SIG-M5 (cell line): Measurements from ENCODE around the gene NMT1.
A peak's percentile ranks its signal among the peaks of the same experiment; 100 is the strongest.
"Not testable (repeated sequence)": the region's sequence is repeated elsewhere in the genome, so short reads cannot be mapped to it uniquely, and the experiment has no call there.

Experiments
- DNase-seq: peaks from one replicate; lab custom pipeline; 2025; lab: John Stamatoyannopoulos, UW

Gene NMT1

GRCh38 chr17:45038728-45039634, 22.1 kb upstream of the NMT1 start:
- DNase-seq = no peak

GRCh38 chr17:45040459-45040858, 20.7 kb upstream of the NMT1 start:
- DNase-seq = no peak

- DNase-seq = no peak
These were observed 18.6 kb upstream of the NMT1 start for GRCh38 chr17:45042346-45043120.

GRCh38 chr17:45043813-45044540, 17.1 kb upstream of the NMT1 start:
- no peak for DNase-seq

GRCh38 chr17:45046537-45047125, 14.5 kb upstream of the NMT1 start:
- no peak for DNase-seq

- DNase-seq = no peak
These were observed 12.1 kb upstream of the NMT1 start for GRCh38 chr17:45048795-45049563.

- DNase-seq = no peak
These were observed 10.5 kb upstream of the NMT1 start for GRCh38 chr17:45050481-45051059.

- peak; percentile 80 for DNase-seq
These were observed 9.9 kb upstream of the NMT1 start, which contains the start of gene DCAKD for GRCh38 chr17:45051060-45051719. Gene DCAKD (minus strand): TSS chr17:45051632. CDS start chr17:45034885, 16,747 bp downstream.

- DNase-seq = not testable (repeated sequence)
These were observed 9.4 kb upstream of the NMT1 start for GRCh38 chr17:45051720-45052051.

- DNase-seq = no peak
These were observed 8.9 kb upstream of the NMT1 start for GRCh38 chr17:45052052-45052772.

GRCh38 chr17:45060382-45060796, 728 bp upstream of the NMT1 start:
- no peak for DNase-seq

GRCh38 chr17:45061606-45062205, 589 bp downstream of the NMT1 start:
- DNase-seq = no peak

- DNase-seq = no peak
These were observed 2.1 kb downstream of the NMT1 start for GRCh38 chr17:45063198-45063597.

GRCh38 chr17:45067637-45068036, 6.5 kb downstream of the NMT1 start:
- no peak for DNase-seq

GRCh38 chr17:45070001-45070400, 8.9 kb downstream of the NMT1 start:
- no peak for DNase-seq

GRCh38 chr17:45070809-45071208, 9.7 kb downstream of the NMT1 start:
- DNase-seq = no peak

- peak; percentile 57 for DNase-seq
These were observed 12.4 kb downstream of the NMT1 start for GRCh38 chr17:45073414-45074070.

- DNase-seq = peak; percentile 87
These were observed 16.5 kb downstream of the NMT1 start for GRCh38 chr17:45077643-45078042.
